Activated naive CD4-positive, alpha-beta T cell (primary cell): ENCODE data around the gene PNMA8C.
"Not testable (repeated sequence)": the region's sequence is repeated elsewhere in the genome, so short reads cannot be mapped to it uniquely, and the experiment has no call there.

ENCODE experiments used
- DNase-seq, 4 experiments: peaks; one replicate each; lab custom pipeline; 2025; lab: John Stamatoyannopoulos, UW

PNMA8C gene

GRCh38 chr19:46411088-46411924 lies 17.4 kb downstream of the PNMA8C start:
- no peak for DNase-seq

GRCh38 chr19:46410205-46411087 lies 18.3 kb downstream of the PNMA8C start:
- DNase-seq = no peak

- DNase-seq = no peak
These were observed 19.5 kb downstream of the PNMA8C start for GRCh38 chr19:46409191-46409590.

- DNase-seq = no peak
These were observed 20.1 kb downstream of the PNMA8C start for GRCh38 chr19:46408664-46409039.

- DNase-seq = no peak
These were observed 20.7 kb downstream of the PNMA8C start for GRCh38 chr19:46407856-46408663.

- no peak for DNase-seq
These were observed 21.8 kb downstream of the PNMA8C start for GRCh38 chr19:46406976-46407375.

GRCh38 chr19:46404753-46405468 lies 23.8 kb downstream of the PNMA8C start:
- no peak for DNase-seq

GRCh38 chr19:46404055-46404752 lies 24.5 kb downstream of the PNMA8C start:
- peak in 1 of 4 experiments; percentile 9 for DNase-seq

- no peak for DNase-seq
These were observed 26.0 kb downstream of the PNMA8C start for GRCh38 chr19:46402725-46403124.

- not testable (repeated sequence) for DNase-seq
These were observed 30.8 kb downstream of the PNMA8C start for GRCh38 chr19:46397801-46398479.

GRCh38 chr19:46394402-46394797 lies 34.3 kb downstream of the PNMA8C start:
- no peak for DNase-seq

- no peak for DNase-seq
These were observed 35.0 kb downstream of the PNMA8C start for GRCh38 chr19:46393456-46394401.

GRCh38 chr19:46392837-46393236 lies 35.9 kb downstream of the PNMA8C start:
- no peak for DNase-seq

- DNase-seq = no peak
These were observed 36.4 kb downstream of the PNMA8C start for GRCh38 chr19:46392252-46392801.

- no peak for DNase-seq
These were observed 37.2 kb downstream of the PNMA8C start for GRCh38 chr19:46391296-46392251.

GRCh38 chr19:46390866-46391265 lies 37.9 kb downstream of the PNMA8C start:
- DNase-seq = no peak

- no peak for DNase-seq
These were observed 38.4 kb downstream of the PNMA8C start for GRCh38 chr19:46390121-46390858.
